Measurements from ENCODE around the gene NAPB. TPM values are rescaled to one million over a fixed set of nuclear protein-coding genes. Genes with fewer than 3 reads are reported as not detected.

NAPB gene
- total and polyA plus RNA-seq, 7 donors: 1.8 to 12.3 (median 3.0) TPM

- ATAC-seq (no peak), DNase-seq (no peak)
- WGBS, 3 donors: 53 to 67% (median 60%) methylated on average over 3 of the region's 3 CpGs
- H3K27ac ChIP-seq: no peak overlapping the region
- no peaks in the 10 kb centered on the region for H3K36me3 ChIP-seq (ENCODE audit: insufficient read depth in 1 of 2, low read depth in 1 of 2)
- intact Hi-C loops (cut with DNase I): loop anchor here in 1 of 2 donors (10.0 kb wide), 1 partner anchor 545 kb away; no protein-coding TSS in a partner anchor
- H3K4me3 ChIP-seq: no peak overlapping the region
- no peaks in the 10 kb centered on the region for H3K9me3 ChIP-seq
- no peaks in the 10 kb centered on the region for H3K4me1 ChIP-seq
- no peak for TF ChIP-seq CTCF (IDR thresholded peaks at IDR 0.05)
- H3K27me3 ChIP-seq (ENCODE audit: insufficient read depth in 3 of 3, low read length in 2 of 3): peaks cover 0 to 7% (median 0%) of the 10 kb centered on the region in 3 donors
These were observed 28.1 kb upstream of the NAPB start for GRCh38 chr20:23449421-23449820.

DNA sequence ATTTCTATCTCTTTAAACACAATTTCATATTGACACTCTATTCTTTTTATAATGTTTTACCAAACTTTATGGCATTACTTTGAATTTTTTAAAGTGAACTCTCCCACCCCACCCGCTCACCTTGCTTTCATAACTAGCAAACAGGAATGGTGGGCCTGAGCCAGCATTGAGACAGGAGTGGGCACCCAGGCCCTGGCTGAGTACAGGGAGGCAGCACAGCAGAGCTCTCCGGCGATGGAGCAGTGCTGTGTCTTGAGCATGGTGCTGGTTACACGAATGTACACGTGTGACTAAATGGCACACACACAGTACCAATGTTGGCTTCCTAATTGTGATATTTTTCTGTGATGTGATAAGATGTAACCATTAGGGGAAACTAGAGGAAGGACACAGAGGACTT lies 26.9 kb upstream of the NAPB start:
- H3K36me3 ChIP-seq (ENCODE audit: insufficient read depth in 1 of 2, low read depth in 1 of 2): no peaks in the 10 kb centered on the region
- intact Hi-C loops (cut with DNase I): loop anchor here in 1 of 2 donors (10.0 kb wide), 1 partner anchor 547 kb away; no protein-coding TSS in a partner anchor
- no peak for DNase-seq
- no peaks in the 10 kb centered on the region for H3K4me1 ChIP-seq
- no peaks in the 10 kb centered on the region for H3K9me3 ChIP-seq
- ATAC-seq: no peak
- no peak for TF ChIP-seq CTCF (IDR thresholded peaks at IDR 0.05)
- no peak overlapping the region for H3K4me3 ChIP-seq
- no peaks in the 10 kb centered on the region for H3K27me3 ChIP-seq (ENCODE audit: insufficient read depth in 3 of 3, low read length in 2 of 3)
- H3K27ac ChIP-seq: no peak overlapping the region
- 89 to 92% (median 92%) methylated on average over 5 of the region's 5 CpGs for WGBS, 3 donors

- intact Hi-C loops (cut with DNase I): loop anchor here in 1 of 2 donors (10.0 kb wide), 1 partner anchor 548 kb away; no protein-coding TSS in a partner anchor
These were observed 25.2 kb upstream of the NAPB start for GRCh38 chr20:23446505-23446904.

DNA sequence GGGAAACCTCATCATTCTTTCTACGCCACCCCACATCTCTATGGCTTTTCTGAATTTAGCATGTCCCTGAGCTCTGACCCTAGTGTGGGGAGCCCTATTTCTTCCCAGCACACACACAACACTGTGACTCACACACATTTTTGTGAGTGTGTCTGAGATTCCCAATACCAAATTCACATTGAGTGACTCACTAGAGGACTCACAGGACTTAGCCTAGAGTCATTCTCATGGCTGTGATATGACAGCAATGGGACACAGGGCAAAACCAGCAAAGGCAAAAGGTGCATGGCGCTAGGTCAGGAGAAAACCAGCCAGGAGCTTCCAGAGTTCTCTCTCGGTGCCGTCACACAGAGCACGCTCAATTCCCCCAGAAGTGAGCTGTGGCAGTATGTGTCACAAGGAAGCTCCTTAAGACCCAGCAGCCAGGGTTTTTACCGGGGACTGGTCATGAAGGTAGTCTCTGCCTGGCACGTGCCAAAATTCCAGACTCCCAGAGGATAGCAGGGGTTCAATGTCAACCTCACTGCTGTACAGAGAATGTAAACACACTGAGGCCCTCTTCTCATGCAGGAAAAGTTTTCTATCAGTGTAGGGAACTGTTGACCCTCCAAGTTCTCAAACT lies 24.4 kb upstream of the NAPB start:
- WGBS, 3 donors: 81 to 91% (median 87%) methylated on average over 7 of the region's 7 CpGs
- Histone ChIP-seq H3K27ac (no peak overlapping the region), H3K9me3 (no peaks in the 10 kb centered on the region), H3K36me3 (ENCODE audit: insufficient read depth in 1 of 2, low read depth in 1 of 2) (no peaks in the 10 kb centered on the region), H3K4me3 (no peak overlapping the region), H3K4me1 (no peaks in the 10 kb centered on the region), H3K27me3 (ENCODE audit: insufficient read depth in 3 of 3, low read length in 2 of 3) (no peaks in the 10 kb centered on the region)
- intact Hi-C loops (cut with DNase I): loop anchor here in 1 of 2 donors (10.0 kb wide), 1 partner anchor 549 kb away; no protein-coding TSS in a partner anchor
- no peak for DNase-seq
- no peak for TF ChIP-seq CTCF (IDR thresholded peaks at IDR 0.05)
- ATAC-seq: peak in 1 of 4 donors; percentile 27

More at GRCh38 chr20:23446505-23446904, 25.2 kb upstream of the NAPB start:
- Histone ChIP-seq H3K4me1 (no peaks in the 10 kb centered on the region), H3K4me3 (no peak overlapping the region), H3K27ac (no peak overlapping the region), H3K9me3 (no peaks in the 10 kb centered on the region), H3K27me3 (ENCODE audit: insufficient read depth in 3 of 3, low read length in 2 of 3) (no peaks in the 10 kb centered on the region), H3K36me3 (ENCODE audit: insufficient read depth in 1 of 2, low read depth in 1 of 2) (no peaks in the 10 kb centered on the region)
- DNase-seq: peak; percentile 28 to 68
- peak; percentile 17 for TF ChIP-seq CTCF (IDR thresholded peaks at IDR 0.05)
- ATAC-seq: peak in 2 of 4 donors; percentile 73 to 76
- WGBS, 3 donors: 76 to 79% (median 77%) methylated on average over 8 of the region's 8 CpGs

Measured in psoas muscle (tissue), 8 donors.